KG1 (cell line): ENCODE data around the gene COX6A2.

Experiments
- DNase-seq: peaks from one replicate; lab custom pipeline; 2025; lab: John Stamatoyannopoulos, UW

Gene COX6A2

DNA sequence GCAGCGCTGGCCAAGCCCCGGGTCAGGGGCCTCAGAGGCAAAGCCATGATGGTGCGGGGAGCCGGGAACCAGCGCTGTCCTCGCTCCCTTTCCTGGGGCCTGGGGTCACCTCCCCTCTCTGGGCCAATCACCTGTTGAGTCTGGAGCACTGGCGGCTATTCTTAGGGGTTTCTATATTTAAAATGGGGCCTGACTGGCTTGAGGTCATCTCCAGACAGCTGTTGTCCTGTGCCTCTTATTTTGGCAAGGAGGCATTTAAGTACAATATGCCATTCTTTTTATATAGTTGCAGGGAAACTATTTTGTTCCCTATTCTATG, at the start of gene COX6A2:
COX6A2 (minus strand) TSS at position 82 of the 319 bp plus-strand sequence; CDS start at position 47, 35 bp downstream.
- DNase-seq: no peak

- DNase-seq: no peak
Measured at GRCh38 chr16:31477220-31478216, 49.4 kb upstream of the COX6A2 start.

- no peak for DNase-seq
Measured at GRCh38 chr16:31476303-31477219, 48.4 kb upstream of the COX6A2 start.

DNA sequence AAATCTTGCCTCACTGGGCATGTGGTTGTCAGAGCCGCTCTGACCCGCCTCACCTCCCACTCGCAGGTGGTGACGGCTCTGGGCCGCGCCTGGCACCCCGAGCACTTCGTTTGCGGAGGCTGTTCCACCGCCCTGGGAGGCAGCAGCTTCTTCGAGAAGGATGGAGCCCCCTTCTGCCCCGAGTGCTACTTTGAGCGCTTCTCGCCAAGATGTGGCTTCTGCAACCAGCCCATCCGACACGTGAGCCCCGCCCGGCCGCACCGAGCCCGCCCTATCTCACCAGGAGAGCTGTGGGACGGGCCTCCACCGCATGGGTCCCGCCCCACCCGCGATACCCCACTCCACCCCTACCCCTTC, 47.8 kb upstream of the COX6A2 start:
- DNase-seq: no peak

- no peak for DNase-seq
Measured at GRCh38 chr16:31474773-31475738, 46.9 kb upstream of the COX6A2 start.

- DNase-seq: no peak
Measured at GRCh38 chr16:31474173-31474714, 46.1 kb upstream of the COX6A2 start.

DNA sequence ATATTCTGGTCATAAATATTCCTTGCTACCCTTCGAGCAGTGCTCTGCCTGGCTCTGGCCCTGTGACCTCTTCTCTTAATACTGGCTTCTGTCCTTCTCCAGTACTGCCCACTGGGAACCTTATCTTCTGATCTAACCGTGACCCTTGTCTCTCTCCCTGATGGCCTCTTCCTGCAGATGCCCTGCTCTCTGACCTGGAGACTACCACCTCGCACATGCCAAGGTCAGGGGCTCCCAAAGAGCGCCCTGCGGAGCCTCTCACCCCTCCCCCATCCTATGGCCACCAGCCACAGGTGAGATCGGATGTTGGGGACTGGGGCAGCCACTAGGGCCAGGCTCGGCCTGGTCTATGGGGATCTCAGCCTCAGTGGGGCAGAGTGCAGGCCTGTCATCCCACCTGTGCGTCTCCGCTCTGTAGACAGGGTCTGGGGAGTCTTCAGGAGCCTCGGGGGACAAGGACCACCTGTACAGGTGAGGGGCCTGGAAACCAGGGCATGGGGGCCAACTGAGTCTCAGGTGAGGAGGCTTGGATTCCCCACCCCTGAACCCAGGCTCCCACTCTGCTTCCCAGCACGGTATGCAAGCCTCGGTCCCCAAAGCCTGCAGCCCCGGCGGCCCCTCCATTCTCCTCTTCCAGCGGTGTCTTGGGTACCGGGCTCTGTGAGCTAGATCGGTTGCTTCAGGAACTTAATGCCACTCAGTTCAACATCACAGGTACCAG, 45.3 kb upstream of the COX6A2 start:
- no peak for DNase-seq

- DNase-seq: no peak
Measured at GRCh38 chr16:31472709-31473203, 44.6 kb upstream of the COX6A2 start.

- no peak for DNase-seq
Measured at GRCh38 chr16:31471875-31472708, 43.9 kb upstream of the COX6A2 start, which contains the start of gene TGFB1I1. Gene TGFB1I1 (plus strand): TSS chr16:31472152. CDS start chr16:31472189, 37 bp downstream.

DNA sequence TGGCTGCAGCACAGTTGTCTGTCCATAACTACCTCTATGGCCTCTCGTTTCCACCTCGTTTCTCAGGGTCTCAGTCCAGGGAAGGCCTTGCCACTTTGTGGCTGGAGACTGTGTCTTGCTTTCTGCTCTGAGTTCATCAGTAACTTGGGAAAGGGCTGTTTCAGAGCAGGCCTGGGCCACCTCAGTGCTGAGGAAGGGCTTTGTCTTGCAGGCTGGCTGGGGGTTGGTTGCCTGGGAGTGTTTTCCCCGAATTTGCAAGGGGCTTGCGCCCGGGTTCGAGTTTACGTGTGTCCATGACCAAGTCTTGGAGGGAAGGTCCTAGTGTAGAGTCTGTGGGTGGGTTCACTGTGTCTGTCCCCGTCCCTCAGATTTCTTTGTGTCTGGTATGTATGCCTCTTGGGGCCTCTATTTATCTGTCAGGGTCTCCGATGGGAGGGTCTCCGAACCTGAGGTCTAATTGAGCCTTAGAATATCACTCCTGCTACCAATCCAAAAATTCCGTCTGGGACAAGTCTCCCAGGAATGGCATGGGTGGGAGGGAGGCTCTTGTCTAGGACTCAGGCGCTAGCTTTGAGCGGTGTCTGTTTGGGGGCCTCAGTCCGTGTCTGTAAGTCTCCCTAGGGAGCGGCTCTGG, 43.2 kb upstream of the COX6A2 start:
- DNase-seq: no peak

DNA sequence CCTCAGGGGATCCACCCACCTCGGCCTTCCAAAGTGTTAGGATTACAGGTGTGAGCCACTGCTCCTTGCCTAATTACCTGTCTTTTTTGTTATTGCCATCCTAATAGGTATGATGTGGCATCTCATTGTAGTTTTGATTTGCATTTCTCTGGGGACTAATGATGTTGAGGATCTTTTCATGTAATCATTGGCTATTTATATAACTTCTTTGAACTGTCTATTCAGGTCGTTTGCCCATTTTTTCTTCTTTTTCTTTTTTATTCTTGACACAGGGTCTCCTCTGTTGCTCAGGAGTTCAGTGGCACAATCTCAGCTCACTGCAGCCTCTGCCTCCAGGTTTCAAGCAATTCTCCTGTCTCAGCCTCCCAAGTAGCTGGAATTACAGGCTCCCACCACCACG, 42.5 kb upstream of the COX6A2 start:
- no peak for DNase-seq

- DNase-seq: no peak
Measured at GRCh38 chr16:31467858-31468257, 39.7 kb upstream of the COX6A2 start.

- no peak for DNase-seq
Measured at GRCh38 chr16:31467151-31467773, 39.1 kb upstream of the COX6A2 start.

- no peak for DNase-seq
Measured at GRCh38 chr16:31466381-31466841, 38.3 kb upstream of the COX6A2 start.

- DNase-seq: no peak
Measured at GRCh38 chr16:31465788-31466370, 37.7 kb upstream of the COX6A2 start.

- no peak for DNase-seq
Measured at GRCh38 chr16:31464781-31465260, 36.7 kb upstream of the COX6A2 start.

DNA sequence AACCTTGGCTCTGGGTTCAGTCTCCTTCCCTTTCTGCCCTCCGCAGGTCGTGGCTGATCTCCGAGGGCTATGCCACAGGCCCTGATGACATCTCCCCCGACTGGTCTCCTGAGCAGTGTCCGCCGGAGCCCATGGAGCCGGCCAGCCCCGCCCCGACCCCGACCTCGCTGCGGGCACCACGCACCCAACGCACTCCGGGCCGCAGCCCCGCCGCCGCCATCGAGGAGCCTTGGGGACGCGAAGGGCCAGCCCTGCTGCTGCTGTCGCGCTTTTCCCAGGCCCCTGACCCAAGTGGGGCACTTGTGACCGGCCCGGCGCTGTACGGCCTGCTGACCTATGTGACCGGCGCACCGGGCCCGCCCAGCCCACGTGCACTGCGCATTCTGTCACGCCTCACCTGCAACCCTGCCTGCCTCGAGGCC, 36.2 kb upstream of the COX6A2 start:
- DNase-seq: no peak
